ENCODE data around the gene GPR107.

GPR107 gene

DNA sequence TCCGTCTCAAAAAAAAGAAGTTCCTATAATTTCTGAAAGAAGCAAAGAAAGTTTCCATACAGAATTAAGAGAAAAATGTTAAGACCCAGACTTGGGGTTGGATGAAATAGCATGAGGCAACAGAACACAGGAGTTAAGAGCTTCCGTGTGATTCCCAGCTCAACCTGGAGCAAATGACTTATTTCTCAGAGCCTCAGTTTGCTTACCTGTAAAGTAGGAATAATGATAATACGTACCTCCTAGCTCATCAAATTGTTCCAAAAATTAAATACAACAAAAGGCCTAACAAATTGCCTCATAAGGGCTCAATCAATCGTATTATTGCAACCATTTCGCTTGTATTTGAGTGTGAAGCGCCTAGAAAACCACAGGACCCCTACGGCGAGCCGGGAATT is 600 bp upstream of the GPR107 start:
- no peak for DNase-seq

DNA sequence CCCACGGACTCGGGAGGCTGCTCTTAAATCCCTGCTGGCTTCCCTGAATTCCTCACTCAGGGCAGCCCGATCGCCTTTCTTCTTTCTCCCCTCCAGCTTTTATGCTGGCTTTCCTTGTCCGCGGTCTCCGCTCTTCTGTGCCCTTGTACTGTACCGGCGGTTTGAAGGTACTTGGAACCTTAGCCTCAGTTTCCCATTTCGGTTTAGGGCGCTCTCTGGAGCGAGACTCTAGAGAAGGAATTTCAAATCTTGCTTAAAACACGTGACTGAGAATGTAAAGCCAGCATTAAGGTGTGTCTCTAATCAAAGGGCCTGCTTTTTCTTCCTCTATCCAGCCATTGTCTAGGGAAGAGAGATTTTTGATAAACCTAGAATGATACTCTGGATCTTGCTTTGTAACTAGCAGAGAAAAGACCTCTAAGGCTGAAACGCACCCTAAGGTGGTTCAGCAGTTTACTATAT is 650 bp downstream of the GPR107 start:
- no peak for DNase-seq

DNA sequence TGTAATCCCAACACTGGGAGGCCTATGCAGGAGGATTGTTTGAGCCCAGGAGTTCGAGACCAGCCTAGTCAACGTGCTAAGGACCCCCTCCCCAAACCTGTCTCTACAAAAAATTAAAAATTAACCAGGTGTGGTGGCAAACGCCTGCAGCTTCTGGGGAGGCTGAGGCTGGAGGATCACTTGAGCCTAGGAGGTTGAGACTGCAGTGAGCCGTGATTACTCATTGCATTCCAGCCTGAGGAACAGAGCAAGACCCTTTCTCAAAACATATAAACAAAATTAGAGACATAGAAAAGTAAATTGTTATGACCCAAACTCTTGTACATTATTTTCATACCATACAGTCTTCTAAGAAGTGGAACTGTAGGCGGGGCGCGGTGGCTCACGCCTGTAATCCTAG is 1.1 kb downstream of the GPR107 start:
- no peak for DNase-seq

DNA sequence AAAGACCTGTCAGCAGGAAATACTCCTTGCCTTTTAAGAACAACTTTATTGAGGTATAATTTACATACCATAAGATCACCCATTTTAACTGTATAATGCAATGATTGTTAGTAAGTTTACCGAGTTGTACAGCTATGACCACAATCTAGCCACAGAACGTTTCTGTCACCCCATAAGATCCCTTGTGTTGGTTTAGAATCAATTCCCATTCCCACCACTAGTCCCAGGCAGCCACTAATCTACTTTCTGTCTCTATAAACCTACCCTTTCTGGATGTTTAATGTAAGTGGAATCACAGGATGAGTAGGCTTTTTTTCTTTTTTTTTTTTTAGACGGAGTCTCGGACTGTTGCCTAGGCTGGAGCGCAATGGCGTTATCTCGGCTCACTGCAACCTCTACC is 4.4 kb downstream of the GPR107 start:
- no peak for DNase-seq

DNA sequence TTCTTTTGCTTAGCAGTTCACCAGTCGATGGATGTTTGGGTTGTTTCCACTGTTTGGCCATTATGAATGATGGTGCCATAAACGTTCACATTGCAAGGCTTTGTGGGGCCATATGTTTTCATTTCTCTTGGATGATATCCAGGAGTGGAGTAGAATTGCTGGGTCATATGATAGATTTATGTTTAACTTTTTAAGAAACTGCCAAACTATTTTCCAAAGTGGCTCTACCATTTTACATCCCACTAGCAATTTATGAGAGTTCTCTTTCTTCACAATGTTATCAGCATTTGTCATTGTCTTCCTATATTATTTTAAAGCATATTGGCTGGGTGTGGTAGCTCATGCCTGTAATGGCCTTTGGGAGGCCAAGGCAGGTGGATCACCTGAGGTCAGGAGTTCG is 5.2 kb downstream of the GPR107 start:
- no peak for DNase-seq

DNA sequence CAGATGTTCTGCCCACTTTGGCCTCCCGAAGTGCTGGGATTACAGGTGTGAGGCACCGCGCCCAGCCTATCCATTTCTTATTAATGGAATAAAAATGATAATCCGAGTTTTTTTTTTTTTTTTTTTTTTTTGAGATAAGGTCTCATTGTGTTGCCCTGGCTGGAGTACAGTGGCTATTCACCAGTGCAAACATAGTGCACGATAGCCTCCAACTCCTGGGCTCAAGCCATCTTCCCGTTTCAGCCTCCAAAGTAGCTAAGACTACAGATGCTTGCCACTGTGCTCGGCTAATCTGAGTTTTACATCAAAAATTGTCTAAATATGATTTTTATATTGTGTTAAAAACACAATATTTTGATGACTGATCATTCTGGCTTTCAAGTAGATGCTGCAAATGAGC is 6.6 kb downstream of the GPR107 start:
- DNase-seq, result peak in 1 of 51 donors; percentile 15

DNA sequence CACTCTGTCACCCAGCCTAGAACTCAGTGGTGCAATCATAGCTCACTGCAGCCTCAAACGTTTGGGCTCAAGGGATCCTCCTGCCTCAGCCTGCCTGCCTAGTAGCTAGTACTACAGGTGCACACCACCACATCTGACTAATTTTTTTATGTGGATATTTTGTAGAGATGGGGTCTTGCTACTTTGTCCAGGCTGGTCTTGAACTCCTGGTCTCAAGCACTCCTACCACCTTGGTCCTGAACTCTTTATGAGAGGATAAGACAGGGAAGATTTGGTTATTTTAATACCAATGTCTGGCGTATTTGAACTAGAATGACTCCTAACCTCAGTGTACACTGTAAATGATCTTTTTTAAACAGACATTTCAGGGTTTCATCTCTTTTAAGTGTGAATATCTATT is 9.0 kb downstream of the GPR107 start:
- DNase-seq, result no peak

DNA sequence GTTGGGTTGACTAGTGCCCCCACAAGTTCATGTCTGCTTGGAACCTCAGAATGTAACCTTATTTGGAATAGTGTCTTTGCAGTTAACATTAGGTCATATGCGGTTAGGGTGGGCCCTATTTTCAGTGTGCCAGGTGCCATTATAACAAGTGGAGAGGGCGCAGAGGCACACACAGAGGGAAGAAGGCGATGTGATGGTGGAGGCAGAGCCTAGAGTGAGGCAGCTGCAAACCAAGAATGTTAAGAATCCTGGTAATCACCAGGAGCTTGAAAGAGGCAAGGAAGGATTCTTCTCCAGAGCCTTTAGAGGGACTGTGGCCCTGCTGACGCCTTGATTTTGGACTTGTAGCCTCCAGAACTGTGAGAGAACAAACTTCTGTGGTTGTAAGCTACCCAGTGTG is 10.9 kb downstream of the GPR107 start:
- no peak for DNase-seq

DNA sequence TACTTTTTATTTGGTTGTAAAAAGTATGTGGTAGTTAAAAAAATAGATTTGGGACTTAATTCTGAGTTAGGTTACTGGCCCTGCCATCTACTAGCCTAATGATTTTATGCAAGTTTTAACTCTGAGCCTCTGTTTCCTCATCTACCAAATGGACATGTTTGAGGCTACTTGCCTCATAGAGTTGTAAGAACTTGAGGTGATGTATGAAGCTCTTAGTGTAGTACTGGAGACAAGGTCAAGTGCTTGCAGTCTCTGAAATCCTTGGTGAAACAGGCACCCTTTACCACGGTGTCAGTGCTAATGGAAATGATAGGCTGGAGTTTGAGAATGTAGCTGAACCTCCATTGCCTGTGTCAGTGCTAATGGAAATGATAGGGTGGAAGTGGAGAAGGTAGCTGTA is 15.3 kb downstream of the GPR107 start:
- DNase-seq, result no peak

DNA sequence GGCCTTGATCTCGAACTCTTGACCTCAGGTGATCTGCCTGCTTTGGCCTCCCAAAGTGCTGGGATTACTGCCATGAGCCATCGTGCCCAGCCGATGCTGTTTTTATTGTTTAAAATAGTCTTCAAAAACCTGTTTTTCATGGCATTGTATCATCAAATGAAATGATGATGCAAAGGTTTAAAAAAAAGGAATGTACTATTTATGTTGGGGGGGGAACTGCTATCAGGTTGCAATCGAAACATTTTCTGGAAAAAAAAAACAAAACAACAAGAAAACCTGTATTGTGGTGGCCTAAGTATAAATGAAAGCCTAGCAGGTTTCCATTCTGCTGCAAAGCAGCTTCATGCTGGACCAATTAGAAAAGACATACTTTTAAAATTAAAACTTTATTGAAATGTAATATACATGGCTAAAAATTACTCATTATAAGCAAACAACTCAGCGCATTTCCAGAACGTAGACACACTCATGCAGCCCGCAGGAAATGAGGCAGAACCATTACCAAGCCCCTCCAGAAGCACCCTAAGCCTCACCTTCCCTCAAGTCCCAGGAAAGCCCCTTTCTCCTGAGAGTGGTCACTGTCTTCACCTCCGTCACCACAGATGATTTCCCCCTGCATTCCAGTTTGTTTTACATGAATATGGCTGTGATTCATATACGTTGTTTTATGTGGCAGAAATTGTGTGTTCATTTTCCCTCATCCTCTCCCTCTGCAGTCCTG is 19.0 kb downstream of the GPR107 start:
- no peak for DNase-seq

DNA sequence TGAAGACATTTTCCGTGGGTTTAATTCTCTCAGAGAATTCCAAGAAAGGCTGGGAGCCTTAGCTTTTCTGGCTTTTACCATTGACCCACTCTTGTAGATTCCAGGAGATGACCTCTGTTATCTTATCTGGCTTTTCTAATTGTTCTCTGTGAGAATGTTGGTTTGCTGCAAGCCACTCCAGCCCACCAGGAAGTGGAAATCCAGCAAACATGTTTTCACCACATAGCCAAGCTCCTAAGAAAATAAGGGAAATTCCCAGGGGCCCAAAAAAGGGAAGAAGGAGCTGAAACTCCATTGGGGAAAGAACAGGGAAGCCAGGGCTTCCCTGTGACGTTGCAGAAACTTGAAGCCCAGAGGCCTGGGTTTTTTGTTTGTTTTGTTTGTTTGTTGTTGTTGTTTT is 19.7 kb downstream of the GPR107 start:
- no peak for DNase-seq

DNA sequence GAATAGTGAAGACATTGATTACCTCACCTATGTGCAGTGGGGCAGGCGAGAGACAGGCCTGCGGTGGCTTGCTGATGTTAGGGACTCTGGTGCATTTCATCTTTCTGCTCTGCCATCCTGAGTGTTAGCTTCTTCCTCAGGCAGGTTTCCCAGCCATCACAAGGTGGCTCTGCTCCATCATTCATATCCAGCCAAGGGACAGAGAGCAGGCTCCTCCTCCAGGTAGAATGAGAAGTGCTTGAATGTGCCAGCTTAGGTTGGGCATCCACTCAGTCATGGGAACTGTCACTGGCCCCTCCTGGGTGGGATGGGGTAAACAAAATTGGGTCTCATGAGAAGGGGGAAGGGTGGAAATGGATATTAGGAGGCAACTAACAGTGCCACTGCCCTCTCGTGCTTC is 24.8 kb downstream of the GPR107 start:
- peak in 32 of 51 donors; percentile 4 to 73 (median 27) for DNase-seq

DNA sequence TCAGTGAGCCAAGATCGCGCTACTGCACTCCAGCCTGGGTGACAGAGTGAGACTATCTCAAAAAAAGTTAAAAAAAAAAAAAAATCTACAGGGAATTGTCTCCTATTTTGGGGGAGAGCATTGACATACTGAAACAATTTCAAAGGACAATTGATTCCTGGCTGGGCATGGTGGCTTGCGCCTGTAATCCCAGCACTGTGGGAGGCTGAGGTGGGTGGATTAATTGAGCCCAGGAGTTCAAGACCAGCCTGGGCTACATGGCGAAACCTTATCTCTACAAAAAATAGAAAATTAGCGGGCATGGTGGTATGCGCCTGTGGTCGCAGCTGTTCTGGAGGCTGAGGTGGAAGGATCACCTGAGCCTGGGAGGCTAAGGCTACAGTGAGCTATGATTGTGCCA is 30.6 kb downstream of the GPR107 start:
- no peak for DNase-seq

DNA sequence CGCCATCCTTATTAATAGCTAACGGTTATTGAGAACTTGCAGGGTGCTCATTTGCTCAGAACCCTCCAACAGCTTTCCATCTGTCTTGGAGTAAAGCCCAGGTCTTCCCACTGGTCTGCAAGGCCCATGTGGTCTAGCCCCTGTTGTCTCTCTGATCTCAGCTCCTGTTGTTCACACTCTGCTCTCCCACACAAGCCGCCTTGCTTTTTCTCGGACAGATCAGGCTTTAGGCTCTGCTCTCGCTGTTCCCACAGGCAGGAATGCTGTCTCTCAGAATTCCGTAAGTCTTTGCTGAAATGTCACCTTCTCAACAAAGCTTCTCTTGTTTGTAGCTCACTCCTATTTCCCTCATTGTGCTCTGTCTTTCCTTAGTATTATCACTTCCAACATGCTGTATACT is 34.3 kb downstream of the GPR107 start:
- DNase-seq, result peak in 7 of 51 donors; percentile 1 to 37 (median 17)

DNA sequence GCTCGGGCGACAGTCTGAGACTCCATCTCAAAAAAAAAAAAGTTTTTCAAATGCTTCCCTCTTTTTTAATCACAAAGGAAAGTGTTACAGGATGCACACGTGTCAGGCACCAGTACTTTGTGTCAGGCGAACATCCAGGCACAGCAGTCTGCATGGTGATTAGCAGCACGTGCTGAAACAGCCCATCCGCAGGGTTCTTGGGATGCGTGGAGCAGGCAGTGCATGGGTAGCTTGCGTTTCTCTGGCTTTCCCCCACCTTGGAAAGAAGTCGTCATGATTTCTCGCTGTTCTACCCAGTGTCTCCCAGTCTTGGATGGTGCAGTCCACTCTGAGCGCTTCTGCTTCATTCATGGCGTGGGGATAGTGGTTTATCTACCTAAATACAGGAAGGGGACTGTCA is 35.4 kb downstream of the GPR107 start:
- no peak for DNase-seq

DNA sequence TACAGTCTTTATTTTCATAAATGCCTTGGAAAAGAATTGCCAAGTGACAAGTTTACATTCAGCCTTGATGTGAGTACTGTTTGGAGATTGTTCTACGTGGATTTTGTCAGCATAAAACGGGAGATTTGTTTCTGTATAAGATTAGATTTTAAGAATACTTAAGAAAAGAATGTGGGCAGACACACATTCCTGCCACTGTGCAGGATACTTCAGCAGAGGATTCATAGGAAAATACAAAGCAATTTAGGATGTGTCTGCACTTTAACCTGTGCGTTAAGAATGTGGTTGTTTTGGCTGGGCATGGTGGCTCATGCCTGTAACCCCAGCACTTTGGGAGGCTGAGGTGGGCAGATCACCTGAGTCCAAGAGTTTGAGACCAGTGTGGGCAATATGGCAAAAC is 37.2 kb downstream of the GPR107 start:
- DNase-seq, result no peak

DNA sequence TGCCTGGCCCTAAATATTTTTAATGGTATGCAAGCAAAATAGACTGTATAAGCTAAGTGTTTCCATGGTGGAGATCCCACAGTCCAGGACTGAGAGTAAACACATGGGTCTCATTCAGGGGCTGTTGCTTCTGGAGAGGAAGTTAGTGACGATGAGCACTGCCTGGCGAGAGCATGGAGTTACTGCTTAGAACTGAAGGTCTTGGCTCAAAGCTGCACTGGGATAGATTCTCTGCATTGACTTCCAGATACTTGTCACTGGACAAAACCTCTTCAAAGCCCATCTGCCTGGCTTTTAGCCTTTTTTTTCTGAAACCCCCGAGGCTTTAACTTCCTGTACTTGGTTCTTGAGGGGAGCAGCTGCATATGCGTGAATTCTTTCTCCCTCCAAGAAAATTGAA is 39.2 kb downstream of the GPR107 start:
- no peak for DNase-seq

DNA sequence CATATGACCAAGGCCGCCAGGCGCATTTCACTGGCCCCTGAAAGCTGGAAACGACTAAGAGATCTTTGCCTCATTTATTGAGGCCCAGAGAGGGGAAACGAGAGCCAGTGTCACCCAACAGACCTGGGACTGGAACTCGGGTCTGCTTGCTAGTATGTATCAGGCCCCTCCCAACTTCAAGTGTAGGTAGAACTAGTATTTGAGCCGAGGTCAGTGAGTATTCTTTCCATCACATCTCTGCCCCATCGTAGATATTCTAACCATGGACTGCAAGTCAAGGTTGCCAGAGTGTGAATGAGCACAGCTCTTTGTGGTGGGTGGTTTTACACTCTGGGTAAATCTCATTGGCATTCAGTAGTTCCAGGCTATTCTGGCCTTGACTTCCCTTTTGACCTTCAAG is 42.2 kb downstream of the GPR107 start:
- no peak for DNase-seq

DNA sequence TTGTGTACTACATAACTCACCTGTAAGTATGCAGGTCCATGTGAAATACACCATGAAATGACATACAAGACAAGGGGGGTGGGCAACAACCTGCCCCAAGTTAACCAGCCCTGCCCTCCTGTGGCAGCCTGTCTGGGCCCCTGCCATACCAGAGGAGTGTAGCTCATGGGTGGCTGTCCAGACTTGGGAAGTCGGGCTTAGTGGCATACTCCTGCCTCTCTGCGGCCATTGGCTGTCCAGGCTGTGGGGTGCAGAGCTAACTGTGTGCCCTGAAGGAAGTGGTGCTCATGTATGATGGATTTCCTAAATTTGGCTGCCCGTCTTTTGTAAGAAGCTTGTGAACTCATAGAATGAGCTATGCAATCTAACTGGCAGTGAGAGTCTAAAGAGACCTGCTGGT is 47.0 kb downstream of the GPR107 start:
- DNase-seq, result no peak

DNA sequence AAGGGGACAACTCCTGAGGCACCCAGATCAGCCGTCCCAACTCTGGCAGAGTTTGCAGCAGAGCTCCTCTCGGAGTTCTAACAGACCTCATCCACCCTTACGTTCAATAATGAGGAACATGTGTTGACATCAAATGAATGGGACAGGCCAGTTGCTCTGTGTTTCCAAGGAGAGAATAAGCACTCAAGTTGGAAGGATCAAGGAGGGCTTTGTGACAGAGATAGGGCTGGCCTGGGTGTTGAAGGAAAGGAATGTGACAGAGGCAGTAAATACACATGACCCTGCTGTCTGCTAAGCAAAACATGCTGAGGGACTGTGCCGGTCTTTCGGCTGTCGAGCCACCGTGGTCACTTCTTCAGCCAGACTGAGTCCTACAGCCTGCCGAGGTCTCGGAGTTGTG is 48.2 kb downstream of the GPR107 start:
- DNase-seq, result no peak

DNA sequence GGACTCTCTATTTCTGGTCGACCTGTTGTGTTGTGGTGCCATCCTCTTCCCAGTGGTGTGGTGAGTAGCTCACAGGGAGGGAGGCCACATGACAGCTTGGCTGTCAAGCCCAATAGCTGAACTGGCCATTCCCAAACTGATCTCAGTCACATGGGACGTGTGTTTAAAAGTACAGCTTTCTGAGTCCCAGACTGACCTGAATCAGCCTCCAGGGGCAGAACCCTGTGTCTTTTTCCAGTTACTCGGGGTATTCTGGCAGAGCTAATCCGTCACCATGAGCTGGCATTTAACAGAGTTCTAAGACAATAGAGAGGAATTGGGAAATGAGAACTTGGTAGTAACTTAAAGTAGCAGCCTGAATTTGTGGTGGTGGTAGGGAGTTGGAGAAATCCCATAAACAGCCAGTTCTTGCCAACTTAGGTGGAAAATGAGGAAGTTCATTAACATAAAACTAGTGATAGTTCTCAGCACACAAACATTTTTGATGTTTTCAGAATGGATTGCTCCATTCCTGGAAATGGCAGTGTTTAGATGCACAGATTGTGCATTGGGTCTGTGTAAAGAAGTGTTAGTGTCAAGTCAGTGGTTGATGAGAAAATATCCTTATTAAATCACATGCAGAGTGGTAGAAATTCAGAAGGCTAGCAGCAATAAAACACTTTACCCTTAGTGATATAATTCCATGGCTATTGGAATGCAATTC is 50.9 kb downstream of the GPR107 start:
- DNase-seq, result peak in 8 of 51 donors; percentile 8 to 35 (median 16)

DNA sequence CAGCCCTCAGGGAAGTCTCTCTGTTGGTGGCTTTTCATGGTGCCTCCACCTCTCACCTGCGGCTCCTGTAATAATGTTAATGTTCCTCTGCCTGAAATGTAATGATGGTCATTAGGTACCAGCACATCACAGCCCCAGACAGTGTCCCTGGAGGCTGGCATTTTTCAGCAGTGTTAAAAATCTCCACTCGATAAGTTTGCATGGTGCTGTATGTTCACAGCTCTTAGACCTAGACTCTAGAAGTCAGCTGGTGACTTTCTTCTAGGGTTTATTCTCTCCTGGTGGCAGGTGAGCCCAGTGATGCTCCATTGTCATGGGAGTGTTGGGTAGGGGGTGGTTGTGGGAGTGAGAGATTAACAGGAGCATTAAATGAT is 53.1 kb downstream of the GPR107 start:
- DNase-seq, result peak in 2 of 51 donors; percentile 6 to 29

DNA sequence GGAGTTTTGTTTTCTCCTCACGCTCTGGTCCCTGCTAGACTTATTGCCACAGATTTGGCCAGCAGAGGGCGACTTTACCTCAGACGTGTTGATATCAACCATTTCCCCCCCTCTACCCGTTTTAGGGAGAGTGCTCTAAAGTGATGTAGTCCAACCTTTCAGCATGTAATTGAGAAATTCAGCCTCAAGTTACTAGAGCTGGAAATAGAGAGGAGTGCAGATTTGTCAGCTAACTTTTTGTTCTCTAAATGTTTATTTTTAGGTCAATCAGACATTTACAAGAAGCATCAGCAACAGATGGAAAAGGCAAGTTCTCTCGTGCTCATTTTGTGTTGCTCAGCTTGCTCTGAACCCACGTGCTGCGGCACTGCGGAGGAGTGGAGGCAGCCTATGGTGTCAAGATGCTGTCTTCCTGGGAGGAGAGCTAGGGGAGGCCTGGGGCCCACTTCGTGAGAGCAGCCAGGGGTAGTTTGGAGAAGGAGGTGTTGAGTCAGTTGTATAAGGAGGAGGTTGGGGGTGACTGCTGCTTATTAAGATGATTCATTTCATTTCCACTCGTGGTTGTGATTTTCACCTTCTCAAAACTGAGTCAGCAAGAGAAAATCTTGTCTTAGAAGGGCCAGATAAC is 53.6 kb downstream of the GPR107 start:
- DNase-seq, result peak in 39 of 51 donors; percentile 9 to 91 (median 65)

Measured in hypothalamus (tissue), 51 donors.